Measurements from ENCODE around the gene BNIP5.
A peak's percentile ranks its signal among the peaks of the same experiment; 100 is the strongest.

BNIP5 gene

GRCh38 chr6:36352477-36353157 is 15.9 kb upstream of the BNIP5 start:
- H3K4me3 ChIP-seq (ENCODE audit: control insufficient read depth, low read depth, low read length) = no peak overlapping the region
- no peak for TF ChIP-seq CTCF (IDR thresholded peaks at IDR 0.05; ENCODE audit: control insufficient read depth, insufficient read depth, low read depth, low read length, missing control alignments)
- DNase-seq (ENCODE audit: low read depth) = no peak

GRCh38 chr6:36350681-36351571 is 14.2 kb upstream of the BNIP5 start:
- DNase-seq (ENCODE audit: low read depth) = peak; percentile 89
- TF ChIP-seq CTCF (IDR thresholded peaks at IDR 0.05; ENCODE audit: control insufficient read depth, insufficient read depth, low read depth, low read length, missing control alignments) = no peak
- no peak overlapping the region for H3K4me3 ChIP-seq (ENCODE audit: control insufficient read depth, low read depth, low read length)

GRCh38 chr6:36350082-36350481 is 13.4 kb upstream of the BNIP5 start:
- H3K4me3 ChIP-seq (ENCODE audit: control insufficient read depth, low read depth, low read length) = no peak overlapping the region
- no peak for DNase-seq (ENCODE audit: low read depth)
- TF ChIP-seq CTCF (IDR thresholded peaks at IDR 0.05; ENCODE audit: control insufficient read depth, insufficient read depth, low read depth, low read length, missing control alignments) = no peak

DNA sequence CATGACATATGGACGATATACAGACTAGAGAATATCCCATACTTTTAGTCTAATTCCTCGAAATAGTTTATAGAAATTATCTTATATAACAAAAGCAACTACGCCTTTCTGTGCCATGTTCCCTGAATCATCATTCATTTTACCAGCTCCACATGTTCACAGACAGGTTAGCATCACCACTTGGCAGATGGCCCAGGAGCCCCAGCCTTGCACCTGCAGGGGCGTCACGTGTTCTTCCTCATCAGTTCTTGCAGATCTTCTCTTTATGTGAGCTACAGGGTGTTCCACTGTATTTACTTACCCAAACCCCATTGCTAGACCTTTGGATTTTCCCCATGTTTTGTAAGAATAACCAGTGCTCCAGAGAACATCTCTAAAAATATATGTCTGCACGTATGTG is 12.6 kb upstream of the BNIP5 start:
- DNase-seq (ENCODE audit: low read depth) = no peak
- H3K4me3 ChIP-seq (ENCODE audit: control insufficient read depth, low read depth, low read length) = no peak overlapping the region
- no peak for TF ChIP-seq CTCF (IDR thresholded peaks at IDR 0.05; ENCODE audit: control insufficient read depth, insufficient read depth, low read depth, low read length, missing control alignments)

- no peak overlapping the region for H3K4me3 ChIP-seq (ENCODE audit: control insufficient read depth, low read depth, low read length)
- TF ChIP-seq CTCF (IDR thresholded peaks at IDR 0.05; ENCODE audit: control insufficient read depth, insufficient read depth, low read depth, low read length, missing control alignments) = no peak
- DNase-seq (ENCODE audit: low read depth) = no peak
Observed at GRCh38 chr6:36347621-36348020, 10.9 kb upstream of the BNIP5 start.

DNA sequence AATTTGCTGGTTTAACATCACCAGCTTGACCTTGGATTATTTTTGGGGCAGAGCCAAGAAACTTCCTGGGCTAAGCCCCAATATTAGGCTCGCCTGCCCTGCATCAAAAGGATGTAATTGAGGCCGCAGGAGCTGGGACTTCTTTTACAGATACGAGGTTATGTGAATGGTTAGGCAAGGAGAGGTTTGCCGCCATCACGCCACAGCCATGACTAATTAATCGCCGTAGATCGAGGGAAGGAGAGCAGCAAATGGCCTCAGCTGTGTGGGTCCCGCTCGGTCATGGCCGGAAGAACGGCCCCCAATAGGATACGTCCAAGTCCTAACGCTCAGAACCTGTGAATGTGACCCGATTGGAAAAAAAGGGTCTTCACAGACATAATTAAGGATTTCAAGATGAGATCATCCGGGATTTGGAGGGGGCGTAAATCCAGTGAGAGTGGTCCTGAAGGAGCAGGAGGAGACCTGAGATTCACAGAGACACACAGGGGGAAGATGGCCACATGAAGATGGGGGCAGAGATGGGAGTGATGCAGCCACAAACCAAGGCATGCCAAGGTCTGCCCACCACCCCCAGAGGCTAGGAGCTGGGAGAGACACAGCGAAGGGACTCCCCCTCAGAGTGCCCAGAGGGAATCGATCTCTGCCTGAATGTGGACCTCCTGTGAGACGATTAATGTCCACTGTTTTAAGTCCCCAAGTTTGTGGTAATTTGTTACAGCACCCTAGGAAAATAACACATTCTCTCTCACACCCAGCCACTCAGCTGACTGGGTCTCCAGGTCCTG is 10.0 kb upstream of the BNIP5 start:
- no peak for DNase-seq (ENCODE audit: low read depth)
- TF ChIP-seq CTCF (IDR thresholded peaks at IDR 0.05; ENCODE audit: control insufficient read depth, insufficient read depth, low read depth, low read length, missing control alignments) = no peak
- no peak overlapping the region for H3K4me3 ChIP-seq (ENCODE audit: control insufficient read depth, low read depth, low read length)
